ACC112 (cell line): ENCODE data around the gene KAT8.
"Not testable (repeated sequence)": the region's sequence is repeated elsewhere in the genome, so short reads cannot be mapped to it uniquely, and the experiment has no call there.

Source experiments
- H2AFZ ChIP-seq: fragments of 200-600 bp; sonication (generic); one replicate; pipeline ENCODE4 v1.6.0; 2017; ENCODE audit warnings: antibody characterized with exemption, low read length; ENCODE audit not compliant: unreplicated experiment
- H3K27ac ChIP-seq: fragments of 200-600 bp; sonication (generic); 2 replicates; pipeline ENCODE4 v1.5.1; 2014; ENCODE audit warnings: low read depth, mild to moderate bottlenecking, antibody characterized with exemption, low read length, moderate library complexity
- H3K27me3 ChIP-seq: fragments of 200-600 bp; sonication (generic); 2 replicates; pipeline ENCODE4 v1.6.1; 2014; ENCODE audit warnings: mild to moderate bottlenecking, antibody characterized with exemption, low read length, moderate library complexity, mixed read lengths; ENCODE audit not compliant: insufficient read depth
- H3K36me3 ChIP-seq: fragments of 200-600 bp; sonication (generic); 2 replicates; pipeline ENCODE4 v1.6.1; 2016; ENCODE audit warnings: mild to moderate bottlenecking, antibody characterized with exemption, low read length, moderate library complexity, mixed read lengths; ENCODE audit not compliant: insufficient read depth
- H3K4me1 ChIP-seq: fragments of 200-600 bp; sonication (generic); one replicate; pipeline ENCODE4 v1.6.1; 2016; ENCODE audit warnings: low read length, mixed read lengths; ENCODE audit not compliant: insufficient read depth, unreplicated experiment, control insufficient read depth
- H3K4me3 ChIP-seq: fragments of 200-600 bp; sonication (generic); 2 replicates; pipeline ENCODE4 v1.5.1; 2014; ENCODE audit warnings: mild to moderate bottlenecking, low read depth, low read length
- H3K79me2 ChIP-seq: fragments of 200-600 bp; sonication (generic); one replicate; pipeline ENCODE4 v1.6.0; 2016; ENCODE audit warnings: low read length; ENCODE audit not compliant: control insufficient read depth, unreplicated experiment, insufficient read depth

Gene KAT8

DNA sequence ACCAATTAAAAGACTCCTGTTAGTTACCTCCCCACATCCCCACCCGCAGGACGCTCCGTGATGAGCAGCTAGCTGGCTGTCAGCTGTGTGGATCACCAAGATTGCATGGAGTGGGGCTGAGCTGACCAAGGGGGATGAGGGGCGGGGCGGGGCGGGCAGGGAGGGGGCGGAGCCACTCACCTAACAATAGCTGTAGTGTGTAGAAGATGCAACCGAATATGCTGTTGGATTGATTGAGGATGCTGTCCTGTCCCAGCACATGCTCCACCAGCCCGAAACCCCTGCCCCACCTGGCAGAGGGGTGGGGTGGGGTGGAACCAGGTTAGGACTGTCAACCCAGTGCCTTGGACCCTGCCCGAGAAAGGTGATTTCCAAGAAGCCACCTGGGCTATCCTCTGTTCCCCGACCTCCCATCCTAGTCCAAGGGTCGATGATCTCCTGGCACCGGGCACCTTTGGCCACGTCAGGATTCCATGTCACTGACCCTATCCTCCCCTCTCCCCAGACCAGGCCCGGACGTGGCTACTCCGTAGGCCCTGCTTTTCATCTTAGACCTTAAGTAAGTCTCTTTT is 24.2 kb upstream of the KAT8 start:
- peak overlapping the region; percentile 93 for H3K4me3 ChIP-seq
- no peaks in the 10 kb centered on the region for H3K36me3 ChIP-seq
- H3K27ac ChIP-seq = no peak overlapping the region
- H3K4me1 ChIP-seq = peaks cover 10% of the 10 kb centered on the region
- peaks cover 46% of the 10 kb centered on the region for H3K79me2 ChIP-seq
- H3K27me3 ChIP-seq = no peaks in the 10 kb centered on the region
- no peak overlapping the region for H2AFZ ChIP-seq

DNA sequence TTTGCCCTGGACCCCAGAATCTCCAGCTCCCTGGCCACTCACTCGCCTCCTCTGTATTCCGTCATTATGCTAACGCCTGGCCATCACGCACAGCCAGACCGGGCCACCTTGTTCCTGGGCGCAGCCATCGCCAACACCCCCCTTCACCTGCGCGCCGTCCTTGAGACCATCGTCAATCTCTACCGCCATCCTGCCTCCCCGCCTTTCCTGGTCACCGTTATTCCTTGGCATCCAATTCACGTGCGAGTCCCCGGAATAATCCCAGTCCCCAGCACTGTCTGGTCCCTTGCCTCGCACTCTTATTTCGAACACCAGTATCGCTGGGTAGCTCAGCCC is 23.4 kb upstream of the KAT8 start:
- H3K27me3 ChIP-seq = no peaks in the 10 kb centered on the region
- no peaks in the 10 kb centered on the region for H3K36me3 ChIP-seq
- peak overlapping the region; percentile 25 for H3K27ac ChIP-seq
- H2AFZ ChIP-seq = peak overlapping the region; percentile 58
- H3K4me3 ChIP-seq = peak overlapping the region; percentile 93
- H3K79me2 ChIP-seq = peaks cover 38% of the 10 kb centered on the region
- peaks cover 10% of the 10 kb centered on the region for H3K4me1 ChIP-seq

DNA sequence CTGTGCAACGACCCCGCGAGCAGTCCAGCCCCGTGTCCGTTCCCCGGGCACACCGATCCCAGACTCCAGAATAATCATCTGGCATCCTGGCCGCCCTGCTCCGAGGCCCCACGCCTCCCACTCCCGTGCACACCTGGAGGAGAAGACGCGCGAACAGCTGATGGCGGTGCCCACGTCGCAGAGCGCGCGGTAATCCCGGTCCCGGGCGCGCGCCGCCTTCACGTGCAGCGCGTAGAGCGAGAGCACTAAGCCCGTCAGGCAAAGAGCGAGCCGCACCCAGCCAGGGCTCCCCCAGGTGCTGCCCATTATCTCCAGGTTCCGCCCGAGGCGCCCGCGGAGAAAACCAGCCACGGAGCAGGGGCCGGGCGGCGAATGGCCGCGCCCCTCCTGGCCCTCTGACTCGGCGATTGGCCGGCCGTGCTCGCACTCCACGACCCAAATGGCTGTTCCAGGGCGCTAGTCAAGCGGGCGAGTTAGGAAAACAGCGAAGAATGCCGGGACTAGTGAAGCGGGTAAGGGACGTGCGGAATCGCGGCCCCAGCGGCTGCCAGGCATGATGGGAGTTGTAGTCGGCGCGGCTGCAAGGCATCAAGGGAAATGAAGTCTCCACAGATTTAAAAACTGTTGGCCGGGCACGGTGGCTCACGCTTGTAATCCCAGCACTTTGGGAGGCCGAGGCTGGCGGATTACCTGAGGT is 22.9 kb upstream of the KAT8 start, which contains the start of gene VKORC1:
VKORC1 (minus strand) TSS at position 374 of the 697 bp plus-strand sequence; CDS start at position 306, 68 bp downstream.
- no peaks in the 10 kb centered on the region for H3K27me3 ChIP-seq
- H3K4me1 ChIP-seq = peaks cover 10% of the 10 kb centered on the region
- H3K27ac ChIP-seq = peak within 1 kb of the TSS; percentile 25
- H3K4me3 ChIP-seq = peak within 1 kb of the TSS; percentile 93
- no peaks in the 10 kb centered on the region for H3K36me3 ChIP-seq
- peak within 1 kb of the TSS; percentile 81 for H2AFZ ChIP-seq
- H3K79me2 ChIP-seq = peaks cover 38% of the 10 kb centered on the region

DNA sequence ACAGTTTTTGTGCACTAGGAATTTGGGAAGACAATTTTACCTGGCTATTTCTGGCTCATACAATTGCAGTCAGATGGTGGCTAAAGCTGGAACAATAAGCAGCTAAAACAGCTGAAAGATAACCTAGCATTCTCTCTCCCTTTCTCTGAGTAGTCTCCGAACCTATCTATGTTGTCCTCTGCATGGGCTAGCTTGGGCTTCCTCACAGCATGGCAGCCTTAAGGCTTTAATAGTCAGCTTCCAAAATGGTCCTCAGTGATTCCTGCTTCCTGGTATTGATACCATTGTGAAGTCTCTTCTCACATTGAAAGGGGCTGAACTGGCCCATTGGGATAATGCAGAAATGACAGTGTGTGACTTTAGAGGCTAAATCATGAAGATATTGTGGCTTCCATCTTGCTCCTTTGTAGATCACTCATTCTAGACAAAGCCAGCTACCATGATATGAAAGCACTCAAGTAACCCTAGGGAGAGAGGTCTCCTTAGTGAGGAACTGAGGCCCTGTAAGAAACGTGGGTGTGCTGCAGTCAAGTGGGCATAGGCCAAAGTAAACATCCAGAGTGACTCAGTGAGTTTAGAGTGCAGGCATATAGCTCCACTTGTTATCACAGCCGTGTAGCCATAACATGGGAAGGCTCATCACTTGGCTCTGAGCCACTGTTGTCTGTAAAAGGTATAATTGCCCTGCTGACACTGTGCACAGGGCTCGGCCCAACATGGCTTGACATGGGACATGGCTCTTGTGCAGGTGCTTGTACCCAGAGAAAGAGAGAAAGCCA is 17.4 kb upstream of the KAT8 start:
- H3K36me3 ChIP-seq = no peaks in the 10 kb centered on the region
- H3K79me2 ChIP-seq = no peaks in the 10 kb centered on the region
- H3K4me1 ChIP-seq = peaks cover 7% of the 10 kb centered on the region
- peak overlapping the region; percentile 63 for H2AFZ ChIP-seq
- H3K4me3 ChIP-seq = no peak overlapping the region
- H3K27ac ChIP-seq = peak overlapping the region; percentile 60
- no peaks in the 10 kb centered on the region for H3K27me3 ChIP-seq

DNA sequence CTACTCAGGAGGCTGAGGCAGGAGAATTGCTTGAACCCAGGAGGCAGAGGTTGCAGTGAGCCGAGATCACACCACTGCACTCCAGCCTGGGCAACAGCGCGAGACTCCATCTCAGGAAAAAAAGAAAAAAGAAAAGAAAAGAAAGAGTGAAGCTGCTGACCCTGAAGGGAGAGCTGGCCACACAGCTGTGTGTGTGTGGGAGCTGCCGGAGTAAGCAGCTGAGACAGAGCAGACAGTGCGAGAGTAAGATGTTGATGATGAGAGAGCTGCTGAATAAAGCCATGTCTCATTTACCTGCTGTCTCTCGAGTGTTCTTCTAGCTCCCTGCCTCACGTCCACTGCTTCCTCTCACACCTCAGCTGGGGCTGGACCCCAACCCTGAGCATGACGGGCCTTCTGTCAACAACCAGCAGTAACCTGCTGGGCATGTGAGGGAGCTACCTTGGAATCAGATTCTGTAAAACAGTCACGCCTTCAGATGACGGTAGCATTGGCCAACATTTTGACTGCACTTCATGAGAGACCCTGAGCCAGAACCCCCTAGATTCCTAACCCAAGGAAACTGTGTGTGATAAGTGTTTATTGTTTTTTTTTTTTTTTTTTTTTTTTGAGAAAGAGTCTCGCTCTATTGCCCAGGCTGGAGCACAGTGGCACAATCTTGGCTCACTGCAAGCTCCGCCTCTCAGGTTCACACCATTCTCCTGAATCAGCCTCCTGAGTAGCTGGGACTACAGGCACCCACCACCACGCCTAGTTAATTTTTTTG is 16.4 kb upstream of the KAT8 start:
- not testable (repeated sequence) for H3K36me3 ChIP-seq, H3K27ac ChIP-seq, H2AFZ ChIP-seq, H3K79me2 ChIP-seq, H3K4me3 ChIP-seq, H3K27me3 ChIP-seq
- peaks cover 10% of the 10 kb centered on the region for H3K4me1 ChIP-seq

DNA sequence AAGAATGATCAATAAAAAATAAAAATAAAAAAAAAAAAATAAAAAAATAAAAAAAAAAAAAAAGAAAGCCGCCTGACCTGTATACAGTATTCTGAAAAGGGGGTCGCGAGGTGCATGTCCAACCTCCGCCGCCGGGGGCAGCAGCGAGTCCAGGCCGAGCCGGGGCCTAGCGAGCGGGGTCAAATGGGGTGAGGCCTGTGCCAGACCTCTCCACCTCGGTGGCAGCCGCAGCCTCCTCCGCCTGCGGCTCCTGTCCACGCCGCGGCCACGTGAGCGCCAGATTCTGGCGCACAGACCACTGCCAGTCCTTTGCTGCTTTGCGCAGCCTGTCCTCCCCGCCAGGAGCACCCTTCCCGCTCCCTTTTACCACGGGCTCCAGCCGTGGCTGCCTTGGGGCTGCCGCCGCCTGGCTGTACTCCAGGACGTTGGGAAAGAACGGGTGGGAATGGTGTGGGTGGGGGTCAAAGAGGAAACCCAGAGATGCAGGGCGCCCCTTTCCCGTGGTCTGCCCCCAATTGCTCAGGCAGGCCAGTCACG is 11.7 kb upstream of the KAT8 start:
- H3K4me1 ChIP-seq = peaks cover 9% of the 10 kb centered on the region
- peaks cover 16% of the 10 kb centered on the region for H3K79me2 ChIP-seq
- H3K36me3 ChIP-seq = peaks cover 8% of the 10 kb centered on the region; the same call in 1 of the 2 replicates
- no peaks in the 10 kb centered on the region for H3K27me3 ChIP-seq
- H3K27ac ChIP-seq = peak overlapping the region; percentile 24; the same call in 1 of the 2 replicates
- 0 out of 2 replicates have a peak overlapping the region, but pooled peaks have one; percentile 5 for H3K4me3 ChIP-seq
- peak overlapping the region; percentile 79 for H2AFZ ChIP-seq

DNA sequence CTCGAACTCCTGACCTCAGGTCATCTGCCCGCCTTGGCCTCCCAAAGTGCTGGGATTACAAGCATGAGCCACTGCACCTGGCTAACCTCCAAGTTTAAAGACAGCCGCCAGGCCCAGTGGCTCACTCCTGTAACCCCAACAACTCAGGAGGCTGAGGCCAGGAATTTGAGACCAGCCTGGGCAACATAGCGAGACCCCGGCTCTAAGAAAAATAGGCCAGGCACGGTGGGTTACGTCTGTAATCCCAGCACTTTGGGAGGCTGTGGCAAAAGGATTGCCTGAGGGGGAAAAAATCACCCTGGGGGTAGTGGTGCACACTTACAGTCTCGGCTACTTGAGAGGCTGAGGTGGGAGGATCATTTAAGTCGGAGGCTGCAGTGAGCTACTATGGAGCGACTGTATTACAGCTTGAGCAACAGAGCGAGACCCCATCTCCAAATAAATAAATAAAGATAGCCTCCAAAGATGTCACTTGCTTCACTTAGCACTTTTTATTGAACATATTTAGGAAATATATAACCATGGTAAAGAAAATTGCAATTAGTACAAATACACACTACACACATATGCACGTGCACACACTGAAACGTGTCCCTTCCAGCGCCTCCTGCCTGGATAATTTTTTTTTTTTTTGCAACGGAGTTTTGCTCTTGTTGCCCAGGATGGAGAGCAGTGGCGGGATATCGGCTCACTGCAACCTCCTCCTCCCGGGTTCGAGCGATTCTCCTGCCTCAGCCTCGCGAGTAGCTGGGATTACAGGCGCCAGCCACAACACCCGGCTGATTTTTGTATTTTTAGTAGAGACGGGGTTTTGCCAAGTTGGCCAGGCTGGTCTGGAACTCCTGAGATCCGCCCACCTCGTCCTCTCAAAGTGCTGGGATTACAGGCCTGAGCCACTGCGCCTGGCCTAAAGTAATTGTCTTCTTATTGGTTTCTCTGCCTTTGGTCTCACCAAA is 10.7 kb upstream of the KAT8 start:
- no peak overlapping the region for H3K27ac ChIP-seq
- H3K4me1 ChIP-seq = peaks cover 9% of the 10 kb centered on the region
- peaks cover 19% of the 10 kb centered on the region; the same call in 1 of the 2 replicates for H3K36me3 ChIP-seq
- H3K27me3 ChIP-seq = no peaks in the 10 kb centered on the region
- H3K4me3 ChIP-seq = no peak overlapping the region
- H2AFZ ChIP-seq = no peak overlapping the region
- peaks cover 19% of the 10 kb centered on the region for H3K79me2 ChIP-seq

DNA sequence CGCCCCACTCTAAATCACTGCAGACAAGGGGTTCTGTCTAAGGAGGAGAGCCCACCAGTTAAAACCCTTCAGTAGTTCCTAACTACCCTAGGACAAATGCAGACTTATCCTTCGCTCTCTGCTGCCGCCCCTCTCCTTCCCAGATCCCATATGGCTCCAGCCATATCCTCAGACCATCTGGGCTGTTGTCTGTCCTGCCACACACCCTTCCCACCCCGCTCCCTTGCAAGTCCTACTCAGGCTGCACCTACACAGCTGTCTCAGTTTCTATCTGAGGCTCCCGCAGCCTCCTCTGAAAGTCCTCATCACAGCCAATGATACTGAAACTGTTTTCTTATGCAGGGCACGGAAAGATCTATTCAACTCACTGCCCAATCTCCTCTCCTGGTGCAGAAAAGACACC is 10.0 kb upstream of the KAT8 start:
- Histone ChIP-seq H3K27me3 (no peaks in the 10 kb centered on the region), H3K27ac (no peak overlapping the region), H3K4me1 (peaks cover 9% of the 10 kb centered on the region), H3K4me3 (peak overlapping the region; percentile 88), H3K79me2 (peaks cover 19% of the 10 kb centered on the region), H2AFZ (no peak overlapping the region), H3K36me3 (peaks cover 19% of the 10 kb centered on the region; the same call in 1 of the 2 replicates)

DNA sequence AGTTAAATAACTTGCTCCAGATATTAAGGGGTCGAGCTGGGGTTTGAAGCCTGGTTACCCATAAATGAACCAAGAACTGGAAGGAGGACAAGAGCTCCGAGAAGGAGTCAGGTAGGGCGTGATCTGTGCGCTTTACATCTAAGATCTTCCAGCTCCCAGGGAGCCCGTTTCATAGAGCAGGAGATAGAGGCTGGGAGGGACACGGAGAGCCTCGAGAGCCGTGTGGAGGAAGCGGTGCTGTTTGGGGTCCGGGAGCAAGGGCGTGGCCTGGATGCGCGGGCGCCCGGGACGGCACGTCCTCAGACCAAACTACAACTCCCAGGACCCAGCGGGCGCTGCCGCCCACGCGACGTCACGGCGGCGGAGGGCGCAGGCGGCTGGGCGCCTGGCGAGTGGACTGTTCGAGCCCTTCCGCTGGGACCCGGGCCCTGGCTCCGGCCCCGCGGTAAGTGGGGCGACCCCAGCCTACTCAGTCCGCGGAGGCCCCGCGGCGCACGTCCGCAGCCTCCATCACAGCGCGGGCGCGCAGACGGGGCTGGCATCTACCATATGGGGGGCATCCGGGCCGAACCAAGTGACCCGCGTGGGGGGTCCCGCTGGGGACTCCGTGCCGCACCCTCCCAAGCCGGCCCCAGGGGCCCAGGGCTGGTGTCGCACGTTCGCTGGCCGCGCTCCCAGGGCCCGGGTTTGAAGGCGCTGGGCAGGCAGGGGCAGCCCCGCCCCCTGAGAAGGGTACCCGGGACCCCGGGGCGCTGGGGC is 9.2 kb upstream of the KAT8 start, which contains the start of gene BCKDK:
BCKDK (plus strand) TSS at position 352 of the 759 bp plus-strand sequence. CDS start 838 bp downstream, outside the sequence.
- H3K79me2 ChIP-seq = peaks cover 19% of the 10 kb centered on the region
- peak within 1 kb of the TSS; percentile 89 for H2AFZ ChIP-seq
- H3K27ac ChIP-seq = no peak within 1 kb of the TSS

More for the DNA sequence above, 9.2 kb upstream of the KAT8 start, which contains the start of gene BCKDK:
- peak within 1 kb of the TSS; percentile 88 for H3K4me3 ChIP-seq
- peaks cover 19% of the 10 kb centered on the region; the same call in 1 of the 2 replicates for H3K36me3 ChIP-seq
- H3K27me3 ChIP-seq = no peaks in the 10 kb centered on the region
- peaks cover 9% of the 10 kb centered on the region for H3K4me1 ChIP-seq
